ENCODE data around the gene ZNF555. TPM values are rescaled to one million over a fixed set of nuclear protein-coding genes. Genes with fewer than 3 reads are reported as not detected.

ZNF555 gene
- total and polyA plus RNA-seq, 2 of the 13 experiments (the other 11 are each of a cell fraction or from before 2014, with no cell fraction given): 5.0 to 8.0 TPM

DNA sequence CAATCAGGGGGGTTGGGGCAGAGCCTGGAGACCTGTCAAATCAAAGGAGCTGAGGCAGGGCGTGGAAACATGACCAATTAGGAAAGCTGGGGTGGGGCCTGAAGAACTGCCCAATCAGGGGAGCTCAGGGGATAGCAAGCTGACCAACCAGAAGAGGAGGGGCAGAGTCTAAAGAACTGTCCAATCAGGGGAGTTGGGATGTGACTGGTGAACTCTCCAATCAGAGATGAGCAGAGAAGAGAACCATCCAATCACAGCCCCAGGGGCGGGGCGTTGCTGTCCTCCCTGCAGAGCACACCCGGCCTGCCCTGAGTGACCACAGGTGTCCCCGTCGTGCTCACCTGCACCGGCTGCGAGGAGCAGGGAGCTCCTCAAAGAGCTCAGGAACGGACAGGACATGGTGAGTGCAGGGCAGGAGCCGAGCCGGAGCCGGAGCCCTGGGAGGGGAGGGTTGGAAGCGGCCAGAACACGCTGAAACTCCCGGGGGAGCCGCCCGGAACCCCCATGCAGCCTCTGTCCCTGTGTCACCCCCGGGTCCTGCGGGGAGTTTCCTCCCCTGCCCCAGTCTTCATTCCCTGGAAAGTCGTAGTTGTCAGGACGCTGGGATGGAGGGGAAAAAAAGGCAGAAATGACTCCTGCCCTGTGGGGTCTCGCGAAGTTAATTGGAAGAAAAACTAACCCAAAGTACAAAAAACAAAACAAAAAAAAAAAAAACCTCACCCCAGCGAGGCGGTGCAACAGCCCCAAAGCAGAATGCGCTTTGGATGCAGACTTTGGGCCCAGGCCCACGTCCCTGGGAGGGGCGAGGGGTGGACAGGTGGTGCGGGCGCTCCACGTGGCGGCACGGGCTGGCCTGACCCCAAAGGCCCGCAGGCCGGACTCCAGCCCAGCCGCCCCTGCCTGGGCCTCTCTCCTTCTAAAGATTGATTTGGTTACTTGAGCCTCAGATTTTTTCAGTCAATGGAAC, 26.0 kb downstream of the ZNF555 start, which contains the start of gene ZNF556 (continued):
- TF ChIP-seq, protein P1, sequence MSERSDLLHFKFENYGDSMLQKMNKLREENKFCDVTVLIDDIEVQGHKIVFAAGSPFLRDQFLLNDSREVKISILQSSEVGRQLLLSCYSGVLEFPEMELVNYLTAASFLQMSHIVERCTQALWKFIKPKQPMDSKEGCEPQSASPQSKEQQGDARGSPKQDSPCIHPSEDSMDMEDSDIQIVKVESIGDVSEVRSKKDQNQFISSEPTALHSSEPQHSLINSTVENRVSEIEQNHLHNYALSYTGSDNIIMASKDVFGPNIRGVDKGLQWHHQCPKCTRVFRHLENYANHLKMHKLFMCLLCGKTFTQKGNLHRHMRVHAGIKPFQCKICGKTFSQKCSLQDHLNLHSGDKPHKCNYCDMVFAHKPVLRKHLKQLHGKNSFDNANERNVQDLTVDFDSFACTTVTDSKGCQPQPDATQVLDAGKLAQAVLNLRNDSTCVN (CRISPR knock-in tag; IDR thresholded peaks at IDR 0.05; ENCODE audit: borderline replicate concordance): 0 out of 2 replicates have a peak, but pooled peaks have one; percentile 49
- peak; percentile 98 for TF ChIP-seq ZNF263 (CRISPR knock-in tag; IDR thresholded peaks at IDR 0.05)
- TF ChIP-seq SIX1 (CRISPR knock-in tag; IDR thresholded peaks at IDR 0.05; ENCODE audit: borderline replicate concordance): no peak
- TF ChIP-seq ZNF605 (CRISPR knock-in tag; IDR thresholded peaks at IDR 0.05): peak; percentile 29; the same call in 1 of the 2 replicates
- no peak for TF ChIP-seq ZNF138 (CRISPR knock-in tag; IDR thresholded peaks at IDR 0.05; ENCODE audit: low read depth)
- TF ChIP-seq, protein P2, sequence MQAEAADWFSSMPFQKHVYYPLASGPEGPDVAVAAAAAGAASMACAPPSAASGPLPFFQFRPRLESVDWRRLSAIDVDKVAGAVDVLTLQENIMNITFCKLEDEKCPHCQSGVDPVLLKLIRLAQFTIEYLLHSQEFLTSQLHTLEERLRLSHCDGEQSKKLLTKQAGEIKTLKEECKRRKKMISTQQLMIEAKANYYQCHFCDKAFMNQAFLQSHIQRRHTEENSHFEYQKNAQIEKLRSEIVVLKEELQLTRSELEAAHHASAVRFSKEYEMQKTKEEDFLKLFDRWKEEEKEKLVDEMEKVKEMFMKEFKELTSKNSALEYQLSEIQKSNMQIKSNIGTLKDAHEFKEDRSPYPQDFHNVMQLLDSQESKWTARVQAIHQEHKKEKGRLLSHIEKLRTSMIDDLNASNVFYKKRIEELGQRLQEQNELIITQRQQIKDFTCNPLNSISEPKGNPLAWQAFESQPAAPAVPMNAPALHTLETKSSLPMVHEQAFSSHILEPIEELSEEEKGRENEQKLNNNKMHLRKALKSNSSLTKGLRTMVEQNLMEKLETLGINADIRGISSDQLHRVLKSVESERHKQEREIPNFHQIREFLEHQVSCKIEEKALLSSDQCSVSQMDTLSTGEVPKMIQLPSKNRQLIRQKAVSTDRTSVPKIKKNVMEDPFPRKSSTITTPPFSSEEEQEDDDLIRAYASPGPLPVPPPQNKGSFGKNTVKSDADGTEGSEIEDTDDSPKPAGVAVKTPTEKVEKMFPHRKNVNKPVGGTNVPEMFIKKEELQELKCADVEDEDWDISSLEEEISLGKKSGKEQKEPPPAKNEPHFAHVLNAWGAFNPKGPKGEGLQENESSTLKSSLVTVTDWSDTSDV (CRISPR knock-in tag; IDR thresholded peaks at IDR 0.05): peak; percentile 87; the same call in 1 of the 2 replicates
- TF ChIP-seq, protein P3, sequence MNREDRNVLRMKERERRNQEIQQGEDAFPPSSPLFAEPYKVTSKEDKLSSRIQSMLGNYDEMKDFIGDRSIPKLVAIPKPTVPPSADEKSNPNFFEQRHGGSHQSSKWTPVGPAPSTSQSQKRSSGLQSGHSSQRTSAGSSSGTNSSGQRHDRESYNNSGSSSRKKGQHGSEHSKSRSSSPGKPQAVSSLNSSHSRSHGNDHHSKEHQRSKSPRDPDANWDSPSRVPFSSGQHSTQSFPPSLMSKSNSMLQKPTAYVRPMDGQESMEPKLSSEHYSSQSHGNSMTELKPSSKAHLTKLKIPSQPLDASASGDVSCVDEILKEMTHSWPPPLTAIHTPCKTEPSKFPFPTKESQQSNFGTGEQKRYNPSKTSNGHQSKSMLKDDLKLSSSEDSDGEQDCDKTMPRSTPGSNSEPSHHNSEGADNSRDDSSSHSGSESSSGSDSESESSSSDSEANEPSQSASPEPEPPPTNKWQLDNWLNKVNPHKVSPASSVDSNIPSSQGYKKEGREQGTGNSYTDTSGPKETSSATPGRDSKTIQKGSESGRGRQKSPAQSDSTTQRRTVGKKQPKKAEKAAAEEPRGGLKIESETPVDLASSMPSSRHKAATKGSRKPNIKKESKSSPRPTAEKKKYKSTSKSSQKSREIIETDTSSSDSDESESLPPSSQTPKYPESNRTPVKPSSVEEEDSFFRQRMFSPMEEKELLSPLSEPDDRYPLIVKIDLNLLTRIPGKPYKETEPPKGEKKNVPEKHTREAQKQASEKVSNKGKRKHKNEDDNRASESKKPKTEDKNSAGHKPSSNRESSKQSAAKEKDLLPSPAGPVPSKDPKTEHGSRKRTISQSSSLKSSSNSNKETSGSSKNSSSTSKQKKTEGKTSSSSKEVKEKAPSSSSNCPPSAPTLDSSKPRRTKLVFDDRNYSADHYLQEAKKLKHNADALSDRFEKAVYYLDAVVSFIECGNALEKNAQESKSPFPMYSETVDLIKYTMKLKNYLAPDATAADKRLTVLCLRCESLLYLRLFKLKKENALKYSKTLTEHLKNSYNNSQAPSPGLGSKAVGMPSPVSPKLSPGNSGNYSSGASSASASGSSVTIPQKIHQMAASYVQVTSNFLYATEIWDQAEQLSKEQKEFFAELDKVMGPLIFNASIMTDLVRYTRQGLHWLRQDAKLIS (CRISPR knock-in tag; IDR thresholded peaks at IDR 0.05): peak; percentile 89; the same call in 1 of the 2 replicates
- no peak for TF ChIP-seq NFAT5 (CRISPR knock-in tag; IDR thresholded peaks at IDR 0.05)
- no peak for TF ChIP-seq RBM22 (optimal IDR thresholded peaks at IDR 0.05; ENCODE audit: low read length)
- TF ChIP-seq KDM5A (IDR thresholded peaks at IDR 0.05; ENCODE audit: borderline replicate concordance, low read length): peak; percentile 81; the same call in 1 of the 2 replicates
- peak; percentile 28; the same call in 1 of the 2 replicates for TF ChIP-seq NR2F6 (IDR thresholded peaks at IDR 0.05)
- TF ChIP-seq NR2F6 (CRISPR knock-in tag; IDR thresholded peaks at IDR 0.05): peak; percentile 43; the same call in 1 of the 2 replicates
- TF ChIP-seq SP2 (CRISPR knock-in tag; IDR thresholded peaks at IDR 0.05): peak; percentile 88
- no peak for TF ChIP-seq EED (CRISPR knock-in tag; IDR thresholded peaks at IDR 0.05)
- no peak for TF ChIP-seq ZNF282 (IDR thresholded peaks at IDR 0.05; ENCODE audit: partially characterized antibody)
